ENCODE data around the gene FKBP1C. TPM values are rescaled to one million over a fixed set of nuclear protein-coding genes. Genes with fewer than 3 reads are reported as not detected.

The FKBP1C gene
- 0.13 and 0.33 TPM in 2 replicates for total RNA-seq

GRCh38 chr6:63211343-63211742 lies at the start of gene FKBP1C:
TSS of gene FKBP1C (plus strand) at chr6:63211469.

Other genes starting within 250 kb of the FKBP1C start
- not detected in 2 replicates for gene LGSN, start 108.5 kb downstream of the FKBP1C start, total RNA-seq